ENCODE measurements around the gene TTC39A. TPM values are rescaled to one million over a fixed set of nuclear protein-coding genes. Genes with fewer than 3 reads are reported as not detected.

The TTC39A gene
- total RNA-seq, 1 experiment from 2014 or later, result 15.4 TPM

DNA sequence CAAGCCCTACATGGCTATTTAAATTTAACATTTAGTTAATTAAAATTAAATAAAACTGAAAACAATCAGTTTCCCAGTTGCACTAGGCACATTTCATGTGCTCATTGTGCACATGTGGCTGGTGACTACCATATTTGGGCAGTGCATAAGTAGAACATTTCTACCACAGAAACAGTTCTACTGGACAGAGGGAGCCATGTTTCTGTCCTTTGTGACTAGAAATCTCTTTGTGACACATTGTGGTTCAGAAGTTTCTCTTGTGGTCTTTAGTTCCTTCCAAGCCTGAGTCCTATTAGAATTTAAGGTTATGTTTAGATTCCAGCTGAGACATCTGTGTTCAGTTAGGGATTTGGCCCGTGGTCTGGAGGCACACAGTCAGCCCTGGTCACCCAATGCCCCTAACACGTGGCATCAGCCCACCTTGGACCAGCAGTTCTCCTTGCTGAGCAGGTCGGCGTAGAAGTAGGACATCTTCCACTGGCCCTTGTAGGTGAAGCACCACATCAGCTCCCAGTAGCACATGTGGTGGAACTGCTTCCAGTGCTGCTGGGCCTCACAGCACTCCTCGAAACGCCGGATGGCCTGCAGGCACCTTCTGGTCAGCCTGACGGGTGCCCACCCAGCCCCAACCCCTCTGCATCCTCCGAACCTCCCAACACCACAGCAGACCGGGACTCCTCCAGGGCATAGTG lies 29.1 kb downstream of the TTC39A start (continued):
- TF ChIP-seq, protein P1, sequence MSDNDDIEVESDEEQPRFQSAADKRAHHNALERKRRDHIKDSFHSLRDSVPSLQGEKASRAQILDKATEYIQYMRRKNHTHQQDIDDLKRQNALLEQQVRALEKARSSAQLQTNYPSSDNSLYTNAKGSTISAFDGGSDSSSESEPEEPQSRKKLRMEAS (IDR thresholded peaks at IDR 0.05), result no peak
- TF ChIP-seq POLR2A (IDR thresholded peaks at IDR 0.05; ENCODE audit: borderline replicate concordance, extremely low read depth, insufficient read depth, insufficient read length) (no peak), CEBPB (IDR thresholded peaks at IDR 0.05; ENCODE audit: low read depth) (no peak)
- TF ChIP-seq, protein P2, sequence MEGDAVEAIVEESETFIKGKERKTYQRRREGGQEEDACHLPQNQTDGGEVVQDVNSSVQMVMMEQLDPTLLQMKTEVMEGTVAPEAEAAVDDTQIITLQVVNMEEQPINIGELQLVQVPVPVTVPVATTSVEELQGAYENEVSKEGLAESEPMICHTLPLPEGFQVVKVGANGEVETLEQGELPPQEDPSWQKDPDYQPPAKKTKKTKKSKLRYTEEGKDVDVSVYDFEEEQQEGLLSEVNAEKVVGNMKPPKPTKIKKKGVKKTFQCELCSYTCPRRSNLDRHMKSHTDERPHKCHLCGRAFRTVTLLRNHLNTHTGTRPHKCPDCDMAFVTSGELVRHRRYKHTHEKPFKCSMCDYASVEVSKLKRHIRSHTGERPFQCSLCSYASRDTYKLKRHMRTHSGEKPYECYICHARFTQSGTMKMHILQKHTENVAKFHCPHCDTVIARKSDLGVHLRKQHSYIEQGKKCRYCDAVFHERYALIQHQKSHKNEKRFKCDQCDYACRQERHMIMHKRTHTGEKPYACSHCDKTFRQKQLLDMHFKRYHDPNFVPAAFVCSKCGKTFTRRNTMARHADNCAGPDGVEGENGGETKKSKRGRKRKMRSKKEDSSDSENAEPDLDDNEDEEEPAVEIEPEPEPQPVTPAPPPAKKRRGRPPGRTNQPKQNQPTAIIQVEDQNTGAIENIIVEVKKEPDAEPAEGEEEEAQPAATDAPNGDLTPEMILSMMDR (IDR thresholded peaks at IDR 0.05 in 2 of 3, conservative IDR thresholded peaks at IDR 0.05 in 1 of 3; ENCODE audit: borderline replicate concordance in 1 of 3, insufficient read depth in 1 of 3, low read depth in 2 of 3, low read length in 2 of 3), result no peak

DNA sequence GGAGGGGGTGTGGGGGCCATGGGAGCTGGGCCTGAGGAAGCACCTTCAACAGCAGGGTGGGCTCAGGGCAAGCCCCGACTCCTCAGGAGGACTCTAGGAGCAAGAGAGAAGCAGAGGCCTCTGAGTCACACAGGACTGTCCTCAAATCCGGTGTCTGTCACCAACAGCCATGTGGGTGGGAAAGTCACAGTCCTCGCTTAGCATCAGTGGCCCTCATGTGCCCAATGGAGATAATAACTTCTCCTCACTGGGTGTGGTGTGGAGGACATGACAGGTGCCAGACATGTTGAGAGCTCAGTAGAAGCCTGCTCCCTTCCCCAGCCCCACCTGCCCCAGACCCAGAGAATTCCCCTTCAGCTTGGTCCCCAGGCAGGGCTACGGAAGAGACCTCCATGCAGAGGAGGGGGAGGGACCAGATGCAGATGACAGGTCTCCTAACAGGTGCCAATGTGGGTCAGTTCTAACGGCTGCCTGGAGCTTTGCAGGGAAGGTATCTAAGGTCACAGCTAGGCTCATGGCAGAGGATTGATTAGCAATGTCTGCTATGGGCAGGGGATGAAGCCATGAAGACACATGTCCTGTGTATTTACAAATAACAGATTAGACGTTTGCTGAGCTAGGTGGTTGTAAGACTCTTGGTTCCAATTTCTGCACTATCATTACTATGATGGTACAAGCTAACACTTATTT lies 30.2 kb downstream of the TTC39A start:
- no peaks in the 10 kb centered on the region for H4K20me1 ChIP-seq (ENCODE audit: insufficient read depth)
- H3K36me3 ChIP-seq (ENCODE audit: control insufficient read depth in 1 of 2, insufficient read depth in 2 of 2, low read length in 2 of 2), result no peaks in the 10 kb centered on the region
- ChIA-PET RAD21 (ENCODE audit: low non-redundant PET in 1 of 2, low total read pairs in 2 of 2, uncharacterized antibody in 2 of 2, unreplicated experiment in 2 of 2) (no interaction called here), POLR2A (no interaction called here), CTCF (no interaction called here)
- H3K9me2 ChIP-seq (ENCODE audit: insufficient read depth), result no peaks in the 10 kb centered on the region
- H3K27me3 ChIP-seq (ENCODE audit: insufficient read depth, low read length), result no peaks in the 10 kb centered on the region
- BruUV-seq (replicated peaks), result no TSS peak
- no peak overlapping the region for H3K9ac ChIP-seq (ENCODE audit: low read length)
- TF ChIP-seq YY1 (IDR thresholded peaks at IDR 0.05; ENCODE audit: extremely low read depth, insufficient replicate concordance, low read depth, low read length) (no peak), EZH2 (IDR thresholded peaks at IDR 0.05) (no peak), JUND (IDR thresholded peaks at IDR 0.05) (no peak)
- TF ChIP-seq, protein P3, sequence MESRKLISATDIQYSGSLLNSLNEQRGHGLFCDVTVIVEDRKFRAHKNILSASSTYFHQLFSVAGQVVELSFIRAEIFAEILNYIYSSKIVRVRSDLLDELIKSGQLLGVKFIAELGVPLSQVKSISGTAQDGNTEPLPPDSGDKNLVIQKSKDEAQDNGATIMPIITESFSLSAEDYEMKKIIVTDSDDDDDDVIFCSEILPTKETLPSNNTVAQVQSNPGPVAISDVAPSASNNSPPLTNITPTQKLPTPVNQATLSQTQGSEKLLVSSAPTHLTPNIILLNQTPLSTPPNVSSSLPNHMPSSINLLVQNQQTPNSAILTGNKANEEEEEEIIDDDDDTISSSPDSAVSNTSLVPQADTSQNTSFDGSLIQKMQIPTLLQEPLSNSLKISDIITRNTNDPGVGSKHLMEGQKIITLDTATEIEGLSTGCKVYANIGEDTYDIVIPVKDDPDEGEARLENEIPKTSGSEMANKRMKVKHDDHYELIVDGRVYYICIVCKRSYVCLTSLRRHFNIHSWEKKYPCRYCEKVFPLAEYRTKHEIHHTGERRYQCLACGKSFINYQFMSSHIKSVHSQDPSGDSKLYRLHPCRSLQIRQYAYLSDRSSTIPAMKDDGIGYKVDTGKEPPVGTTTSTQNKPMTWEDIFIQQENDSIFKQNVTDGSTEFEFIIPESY (IDR thresholded peaks at IDR 0.05; ENCODE audit: extremely low read depth, insufficient replicate concordance, low read length), result no peak
- TF ChIP-seq, protein P4, sequence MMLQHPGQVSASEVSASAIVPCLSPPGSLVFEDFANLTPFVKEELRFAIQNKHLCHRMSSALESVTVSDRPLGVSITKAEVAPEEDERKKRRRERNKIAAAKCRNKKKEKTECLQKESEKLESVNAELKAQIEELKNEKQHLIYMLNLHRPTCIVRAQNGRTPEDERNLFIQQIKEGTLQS (IDR thresholded peaks at IDR 0.05), result no peak
- no peak overlapping the region for H3K27ac ChIP-seq (ENCODE audit: low read depth, low read length)
- no peak overlapping the region for H2AFZ ChIP-seq (ENCODE audit: low read depth, low read length, poor library complexity, severe bottlenecking)
- no peaks in the 10 kb centered on the region for H3K9me3 ChIP-seq (ENCODE audit: control insufficient read depth in 1 of 2, insufficient read depth in 1 of 2, low read depth in 1 of 2, low read length in 2 of 2)
- peaks cover 0 to 18% of the 10 kb centered on the region in 2 experiments; a peak in 3 of 4 replicates for H3K4me1 ChIP-seq (ENCODE audit: control insufficient read depth in 1 of 2, insufficient read depth in 2 of 2, low read length in 2 of 2)
- H3K4me3 ChIP-seq (replicated peaks in 1 of 2; ENCODE audit: low read depth in 1 of 2, low read length in 2 of 2), result no peak overlapping the region
- intact Hi-C loops (cut with micrococcal nuclease), result loop anchor here (10.0 kb wide), 1 partner anchor 545 kb away; no protein-coding TSS in a partner anchor
- no peak for DNase-seq (ENCODE audit: low read depth, low spot score)
- ATAC-seq, result no peak
- no peaks in the 10 kb centered on the region for H3K79me2 ChIP-seq (ENCODE audit: insufficient read depth, low read length)
- no peak overlapping the region for H3K4me2 ChIP-seq (ENCODE audit: low read length)
